ENCODE results near the gene FBL. TPM values are rescaled to one million over a fixed set of nuclear protein-coding genes. Genes with fewer than 3 reads are reported as not detected.

The FBL gene
- total RNA-seq, 1 experiment from 2014 or later, result 502 TPM

DNA sequence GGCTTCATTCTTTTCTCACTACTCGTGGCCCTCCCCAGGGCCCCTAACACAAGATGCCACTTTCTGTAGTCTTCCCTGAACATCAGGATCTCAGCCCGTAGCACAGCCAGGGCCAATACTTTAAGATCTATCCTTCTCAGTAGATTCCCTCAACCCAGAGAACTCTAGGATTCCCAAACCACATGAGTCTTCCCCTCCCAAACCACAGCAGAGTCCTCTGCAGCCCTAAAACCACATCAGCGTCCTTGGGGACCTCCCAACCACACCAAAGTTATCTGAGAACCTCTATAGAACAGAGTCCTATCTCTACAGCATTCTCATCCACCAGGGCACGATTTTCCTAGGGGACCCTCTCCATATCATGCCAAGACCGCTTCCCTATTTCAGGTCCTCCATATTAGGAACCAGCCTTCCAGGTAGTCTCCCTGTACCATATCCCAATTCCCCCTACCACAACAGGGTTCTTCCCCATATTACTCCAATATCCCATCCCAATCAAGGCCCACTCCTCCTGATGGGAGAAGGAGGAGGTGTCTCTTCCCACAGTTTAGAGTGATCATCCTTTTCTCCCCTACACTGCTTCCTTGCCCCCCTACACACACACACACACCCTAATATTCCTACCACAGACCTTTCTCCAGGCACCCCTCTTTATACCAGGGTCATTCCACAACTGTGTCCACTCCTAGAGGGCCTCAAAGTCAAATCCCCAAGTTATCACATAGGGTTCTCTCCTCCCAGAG lies 13.7 kb downstream of the FBL start:
- intact Hi-C loops (cut with micrococcal nuclease), result no loop called here
- peaks cover 90% of the 10 kb centered on the region for H3K36me3 Mint-ChIP-seq (ENCODE audit: insufficient read depth, unreplicated experiment)
- no TSS peak for BruUV-seq (replicated peaks)
- POLR2A ChIA-PET, result no interaction called here
- CTCF ChIA-PET, result interaction anchor here (1.5 kb wide), 1 partner anchor 11 kb away, joined by 7 read pairs; no protein-coding TSS in a partner anchor
- H3K4me3 Mint-ChIP-seq (ENCODE audit: unreplicated experiment), result peak overlapping the region; percentile 79
- TF ChIP-seq, protein P1, sequence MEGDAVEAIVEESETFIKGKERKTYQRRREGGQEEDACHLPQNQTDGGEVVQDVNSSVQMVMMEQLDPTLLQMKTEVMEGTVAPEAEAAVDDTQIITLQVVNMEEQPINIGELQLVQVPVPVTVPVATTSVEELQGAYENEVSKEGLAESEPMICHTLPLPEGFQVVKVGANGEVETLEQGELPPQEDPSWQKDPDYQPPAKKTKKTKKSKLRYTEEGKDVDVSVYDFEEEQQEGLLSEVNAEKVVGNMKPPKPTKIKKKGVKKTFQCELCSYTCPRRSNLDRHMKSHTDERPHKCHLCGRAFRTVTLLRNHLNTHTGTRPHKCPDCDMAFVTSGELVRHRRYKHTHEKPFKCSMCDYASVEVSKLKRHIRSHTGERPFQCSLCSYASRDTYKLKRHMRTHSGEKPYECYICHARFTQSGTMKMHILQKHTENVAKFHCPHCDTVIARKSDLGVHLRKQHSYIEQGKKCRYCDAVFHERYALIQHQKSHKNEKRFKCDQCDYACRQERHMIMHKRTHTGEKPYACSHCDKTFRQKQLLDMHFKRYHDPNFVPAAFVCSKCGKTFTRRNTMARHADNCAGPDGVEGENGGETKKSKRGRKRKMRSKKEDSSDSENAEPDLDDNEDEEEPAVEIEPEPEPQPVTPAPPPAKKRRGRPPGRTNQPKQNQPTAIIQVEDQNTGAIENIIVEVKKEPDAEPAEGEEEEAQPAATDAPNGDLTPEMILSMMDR (IDR thresholded peaks at IDR 0.05; ENCODE audit: unreplicated experiment), result no peak
- no peaks in the 10 kb centered on the region for H3K9me3 Mint-ChIP-seq (ENCODE audit: unreplicated experiment)
- peak overlapping the region; percentile 47 for H3K27ac Mint-ChIP-seq (ENCODE audit: low read depth, unreplicated experiment)
- no peaks in the 10 kb centered on the region for H3K27me3 Mint-ChIP-seq (ENCODE audit: insufficient read depth, unreplicated experiment)
- DNase-seq (ENCODE audit: unreplicated experiment), result no peak
- peaks cover 21% of the 10 kb centered on the region for H3K4me1 Mint-ChIP-seq (ENCODE audit: insufficient read depth, unreplicated experiment)

DNA sequence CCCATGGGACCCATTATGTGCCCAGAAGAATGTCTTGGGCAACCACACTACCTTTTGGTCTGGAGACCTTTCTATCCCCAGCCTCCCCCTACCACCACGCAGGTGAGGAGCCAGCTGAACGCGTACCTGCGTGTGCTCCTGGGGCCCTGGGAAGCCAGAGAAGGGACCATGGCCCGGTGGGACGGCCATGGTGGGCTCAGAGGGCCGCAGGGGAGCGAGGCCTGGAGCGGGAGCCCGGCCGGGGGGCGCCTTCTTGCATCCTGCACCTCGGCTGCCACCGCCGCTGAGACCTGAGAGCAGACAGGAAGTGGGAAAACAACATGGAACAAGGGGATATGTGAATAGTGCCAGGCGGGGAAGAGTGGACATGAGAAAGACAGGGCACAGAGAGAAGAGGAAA lies 14.5 kb downstream of the FBL start:
- H3K27me3 Mint-ChIP-seq (ENCODE audit: insufficient read depth, unreplicated experiment), result no peaks in the 10 kb centered on the region
- H3K36me3 Mint-ChIP-seq (ENCODE audit: insufficient read depth, unreplicated experiment), result peaks cover 90% of the 10 kb centered on the region
- peaks cover 21% of the 10 kb centered on the region for H3K4me1 Mint-ChIP-seq (ENCODE audit: insufficient read depth, unreplicated experiment)
- intact Hi-C loops (cut with micrococcal nuclease), result no loop called here
- no peak for DNase-seq (ENCODE audit: unreplicated experiment)
- no TSS peak for BruUV-seq (replicated peaks)
- CTCF ChIA-PET, result no interaction called here
- H3K4me3 Mint-ChIP-seq (ENCODE audit: unreplicated experiment), result peak overlapping the region; percentile 79
- no peaks in the 10 kb centered on the region for H3K9me3 Mint-ChIP-seq (ENCODE audit: unreplicated experiment)
- H3K27ac Mint-ChIP-seq (ENCODE audit: low read depth, unreplicated experiment), result no peak overlapping the region
- POLR2A ChIA-PET, result no interaction called here
- TF ChIP-seq, protein P1 (IDR thresholded peaks at IDR 0.05; ENCODE audit: unreplicated experiment), result no peak

DNA sequence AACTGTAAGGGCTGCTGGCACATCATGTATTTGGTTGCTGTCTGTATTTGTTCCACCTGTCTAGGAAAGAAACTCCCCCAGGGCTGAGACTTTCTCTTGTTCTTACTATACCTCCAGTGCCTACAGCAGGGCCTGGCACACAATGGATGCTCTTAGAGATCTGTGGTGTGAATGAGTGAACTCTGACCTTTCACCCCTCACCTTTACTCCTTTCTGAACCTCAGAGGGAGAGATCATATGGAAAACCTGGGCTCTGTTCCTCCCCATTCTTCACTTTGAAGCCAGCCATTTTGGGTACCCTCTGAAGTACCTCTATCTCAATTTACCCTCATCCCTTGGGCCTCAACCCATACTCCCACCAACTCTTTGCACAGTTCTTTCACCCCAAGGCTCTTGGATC lies 15.3 kb downstream of the FBL start:
- no peak for DNase-seq (ENCODE audit: unreplicated experiment)
- CTCF ChIA-PET, result no interaction called here
- intact Hi-C loops (cut with micrococcal nuclease), result no loop called here
- H3K27me3 Mint-ChIP-seq (ENCODE audit: insufficient read depth, unreplicated experiment), result no peaks in the 10 kb centered on the region
- TF ChIP-seq, protein P1 (IDR thresholded peaks at IDR 0.05; ENCODE audit: unreplicated experiment), result no peak
- no peak overlapping the region for H3K4me3 Mint-ChIP-seq (ENCODE audit: unreplicated experiment)
- POLR2A ChIA-PET, result interaction anchor here (0.9 kb wide), 1 partner anchor 14 kb away, joined by 4 read pairs; no protein-coding TSS in a partner anchor
- H3K27ac Mint-ChIP-seq (ENCODE audit: low read depth, unreplicated experiment), result no peak overlapping the region
- no peaks in the 10 kb centered on the region for H3K9me3 Mint-ChIP-seq (ENCODE audit: unreplicated experiment)
- no TSS peak for BruUV-seq (replicated peaks)
- peaks cover 21% of the 10 kb centered on the region for H3K4me1 Mint-ChIP-seq (ENCODE audit: insufficient read depth, unreplicated experiment)
- H3K36me3 Mint-ChIP-seq (ENCODE audit: insufficient read depth, unreplicated experiment), result peaks cover 88% of the 10 kb centered on the region

DNA sequence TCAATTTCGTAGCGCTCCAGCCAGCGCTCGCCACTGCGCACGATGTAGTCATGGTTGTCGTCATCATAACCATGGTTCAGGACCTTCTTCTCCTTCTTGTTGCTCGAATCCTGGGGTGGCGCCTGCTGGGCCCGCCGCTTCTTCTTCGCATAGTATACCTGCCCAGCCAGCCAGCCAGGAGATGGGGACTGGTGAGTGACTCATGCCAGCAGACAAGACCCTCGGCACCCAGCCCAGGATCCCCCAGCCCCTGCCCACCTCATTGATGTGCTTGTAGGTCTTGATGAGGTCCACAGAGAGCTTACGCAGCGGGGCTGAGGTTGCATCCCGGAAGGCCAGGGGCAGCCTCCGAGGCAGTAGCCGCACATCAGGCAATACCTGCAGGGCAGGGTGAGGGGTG lies 15.8 kb downstream of the FBL start:
- ChIA-PET POLR2A (interaction anchor here (0.9 kb wide), 1 partner anchor 14 kb away, joined by 4 read pairs; no protein-coding TSS in a partner anchor), CTCF (no interaction called here)
- Mint-ChIP-seq H3K27ac (ENCODE audit: low read depth, unreplicated experiment) (no peak overlapping the region), H3K36me3 (ENCODE audit: insufficient read depth, unreplicated experiment) (peaks cover 83% of the 10 kb centered on the region), H3K9me3 (ENCODE audit: unreplicated experiment) (no peaks in the 10 kb centered on the region), H3K27me3 (ENCODE audit: insufficient read depth, unreplicated experiment) (no peaks in the 10 kb centered on the region), H3K4me1 (ENCODE audit: insufficient read depth, unreplicated experiment) (peaks cover 21% of the 10 kb centered on the region), H3K4me3 (ENCODE audit: unreplicated experiment) (no peak overlapping the region)
- intact Hi-C loops (cut with micrococcal nuclease), result no loop called here
- no TSS peak for BruUV-seq (replicated peaks)
- no peak for DNase-seq (ENCODE audit: unreplicated experiment)
- TF ChIP-seq, protein P1 (IDR thresholded peaks at IDR 0.05; ENCODE audit: unreplicated experiment), result no peak

Data from MCF 10A (cell line).